HCT116 (cell line): ENCODE measurements around the gene TEAD1. TPM values are rescaled to one million over a fixed set of nuclear protein-coding genes. Genes with fewer than 3 reads are reported as not detected.

ENCODE experiments used
- ATAC-seq: fragments of 200-7000 bp; cut with Tn5 transposase; 2 replicates; pipeline ENCODE4 v1.9.1; 2020; ENCODE audit warnings: mild to moderate bottlenecking, moderate library complexity
- BruUV-seq: library from RNA; stranded (reverse); fragments of 400-500 nt; replicated peaks from 2 replicates; lab custom pipeline; 2021; lab: Mats Ljungman, UMichigan
- CTCF ChIA-PET: fragments of 300-600 bp; sonication (Branson Sonifier 250); formaldehyde crosslinking; loops from one replicate; lab custom pipeline; 2021; ENCODE audit warnings: antibody characterized with exemption; lab: Charles Lee
- POLR2A ChIA-PET: fragments of 300-600, 350-600 bp; sonication (Branson Sonifier 250); formaldehyde crosslinking; loops from one replicate; lab custom pipeline; 2021; ENCODE audit warnings: antibody characterized with exemption; lab: Charles Lee
- RAD21 ChIA-PET, 2 experiments: fragments of 300-600 bp; sonication (Branson Sonifier 250); formaldehyde crosslinking; loops; one replicate each; lab custom pipeline; 2023; ENCODE audit warnings: low total read pairs in 2 of 2; ENCODE audit not compliant: uncharacterized antibody in 2 of 2, unreplicated experiment in 2 of 2, low non-redundant PET in 1 of 2; lab: Charles Lee
- DNase-seq: peaks from one replicate; pipeline ENCODE4 v3.0.0-alpha.2; 2010; ENCODE audit warnings: low read depth, low spot score
- H2AFZ ChIP-seq: fragments of 200-600 bp; shearing (Covaris generic), sonication (generic); 2 replicates; pipeline ENCODE4 v1.6.1; 2017; ENCODE audit warnings: low read depth, mixed run types, mixed read lengths, antibody characterized with exemption, low read length; ENCODE audit not compliant: poor library complexity, severe bottlenecking
- H3K27ac ChIP-seq: 2 replicates; pipeline ENCODE4 v1.5.1; 2012; ENCODE audit warnings: low read depth, low read length
- H3K27me3 ChIP-seq: fragments of 200-600 bp; sonication (generic); 2 replicates; pipeline ENCODE4 v1.6.1; 2016; ENCODE audit warnings: mixed run types, low read length, mixed read lengths; ENCODE audit not compliant: insufficient read depth
- H3K36me3 ChIP-seq, 2 experiments: fragments of 200-500 bp in 1 of 2; fragments of 200-600 bp in 1 of 2; sonication (Bioruptor generic) in 1 of 2; sonication (generic) in 1 of 2; 2 replicates each; pipeline versions ENCODE4 v1.5.1 to v1.6.1; 2014 to 2016; ENCODE audit warnings: low read length in 2 of 2, inconsistent platforms in 1 of 2, mixed read lengths in 1 of 2, mixed run types in 1 of 2; ENCODE audit not compliant: insufficient read depth in 2 of 2, control insufficient read depth in 1 of 2
- H3K4me1 ChIP-seq, 2 experiments: fragments of 200-600 bp in 1 of 2; sonication (generic) in 1 of 2; 2 replicates each; pipeline versions ENCODE4 v1.5.1 to v1.6.1; 2012 to 2017; ENCODE audit warnings: low read length in 2 of 2, inconsistent platforms in 1 of 2, mild to moderate bottlenecking in 1 of 2, mixed read lengths in 1 of 2, mixed run types in 1 of 2, moderate library complexity in 1 of 2; ENCODE audit not compliant: insufficient read depth in 2 of 2, control insufficient read depth in 1 of 2
- H3K4me2 ChIP-seq: fragments of 200-600 bp; sonication (generic); 2 replicates; pipeline ENCODE4 v1.6.1; 2017; ENCODE audit warnings: mixed run types, low read length, mixed read lengths
- H3K4me3 ChIP-seq, 2 experiments: fragments of 200-600 bp in 1 of 2; sonication (generic) in 1 of 2; replicated peaks in 1 of 2; 2 replicates each; pipeline ENCODE4 v1.5.1; 2011 to 2016; ENCODE audit warnings: low read length in 2 of 2, control low read depth in 1 of 2, low read depth in 1 of 2, mild to moderate bottlenecking in 1 of 2, mixed read lengths in 1 of 2, mixed run types in 1 of 2
- H3K79me2 ChIP-seq: fragments of 200-600 bp; sonication (generic); 2 replicates; pipeline ENCODE4 v1.6.1; 2017; ENCODE audit warnings: mild to moderate bottlenecking, mixed run types, low read length, moderate library complexity, mixed read lengths; ENCODE audit not compliant: insufficient read depth
- H3K9ac ChIP-seq: fragments of 200-600 bp; sonication (generic); 2 replicates; pipeline ENCODE4 v1.6.1; 2016; ENCODE audit warnings: low read length, mixed read lengths
- H3K9me2 ChIP-seq: fragments of 200-600 bp; sonication (generic), shearing (Covaris generic); 2 replicates; pipeline ENCODE4 v1.6.1; 2017; ENCODE audit warnings: mixed run types, mild to moderate bottlenecking, moderate library complexity; ENCODE audit not compliant: insufficient read depth
- H3K9me3 ChIP-seq, 2 experiments: fragments of 200-500 bp in 1 of 2; fragments of 200-600 bp in 1 of 2; sonication (Bioruptor generic) in 1 of 2; sonication (generic) in 1 of 2; 2 replicates each; pipeline ENCODE4 v1.6.1; 2014 to 2017; ENCODE audit warnings: low read length in 2 of 2, mixed read lengths in 2 of 2, inconsistent platforms in 1 of 2, low read depth in 1 of 2, mild to moderate bottlenecking in 1 of 2, mixed run types in 1 of 2, moderate library complexity in 1 of 2; ENCODE audit not compliant: control insufficient read depth in 1 of 2, insufficient read depth in 1 of 2
- H4K20me1 ChIP-seq: fragments of 200-600 bp; sonication (generic), shearing (Covaris generic); 2 replicates; pipeline ENCODE4 v1.6.1; 2017; ENCODE audit warnings: mixed run types, mild to moderate bottlenecking, moderate library complexity; ENCODE audit not compliant: insufficient read depth
- ELF1 ChIP-seq: IDR thresholded peaks from 2 replicates; pipeline ENCODE4 v1.6.1; 2012; ENCODE audit warnings: low read depth, borderline replicate concordance
- EZH2phosphoT487 ChIP-seq: fragments of 200-600 bp; IDR thresholded peaks from 2 replicates; pipeline ENCODE4 v1.6.1; 2018; ENCODE audit warnings: antibody characterized with exemption, borderline replicate concordance
- POLR2A ChIP-seq: IDR thresholded peaks from 2 replicates; pipeline ENCODE4 v1.7.0; 2011; ENCODE audit warnings: borderline replicate concordance; ENCODE audit not compliant: insufficient read depth, insufficient read length; ENCODE audit errors: extremely low read depth
- RAD21 ChIP-seq: IDR thresholded peaks from 2 replicates; pipeline ENCODE4 v1.6.1; 2012; ENCODE audit warnings: low read depth, mild to moderate bottlenecking
- SRF ChIP-seq: IDR thresholded peaks from 2 replicates; pipeline ENCODE4 v1.6.1; 2012; ENCODE audit warnings: low read depth
- intact Hi-C: fragments of 100-400 bp; cut with micrococcal nuclease; formaldehyde crosslinking; loops from 2 replicates; pipeline ENCODE4 v1.10.0; 2022
- total RNA-seq: library from RNA; stranded (reverse); gene quantifications from one replicate; pipeline ENCODE4 v1.2.1, GENCODE V29; 2021; ENCODE audit not compliant: unreplicated experiment
- TF ChIP-seq, protein P1 (sequence below): IDR thresholded peaks from 2 replicates; pipeline ENCODE4 v1.6.1; 2012

TEAD1 gene
- total RNA-seq, 1 experiment from 2014 or later: 103 TPM

- Histone ChIP-seq H3K4me3 (no peak overlapping the region), H3K27ac (no peak overlapping the region), H3K9me2 (no peaks in the 10 kb centered on the region), H3K9ac (no peak overlapping the region), H3K36me3 (peaks cover 0 to 22% of the 10 kb centered on the region in 2 experiments; a peak in 2 of 4 replicates), H3K27me3 (no peaks in the 10 kb centered on the region), H3K4me1 (peaks cover 0 to 4% of the 10 kb centered on the region in 2 experiments; a peak in 1 of 4 replicates), H3K9me3 (no peaks in the 10 kb centered on the region), H3K4me2 (no peak overlapping the region), H2AFZ (no peak overlapping the region), H3K79me2 (no peaks in the 10 kb centered on the region), H4K20me1 (no peaks in the 10 kb centered on the region)
- no TSS peak for BruUV-seq
- ChIA-PET POLR2A (no interaction called here), CTCF (interaction anchor here (1.2 to 2.3 kb wide), 3 partner anchors 9 to 609 kb away, joined by 3 to 9 read pairs (median 4); no protein-coding TSS in a partner anchor), RAD21 (no interaction called here)
- ATAC-seq (no peak), DNase-seq (no peak)
- no peak for TF ChIP-seq ELF1
- TF ChIP-seq POLR2A: no peak
- TF ChIP-seq EZH2phosphoT487: no peak
- no peak for TF ChIP-seq RAD21
- intact Hi-C loops: no loop called here
Observed at GRCh38 chr11:12897867-12898266, 223.6 kb downstream of the TEAD1 start.

GRCh38 chr11:12900496-12900895 is 226.3 kb downstream of the TEAD1 start:
- Histone ChIP-seq H3K4me3 (no peak overlapping the region), H3K36me3 (peaks cover 2 to 24% of the 10 kb centered on the region in 2 experiments; a peak in 2 of 4 replicates), H3K9me3 (no peaks in the 10 kb centered on the region), H3K9ac (no peak overlapping the region), H3K27me3 (no peaks in the 10 kb centered on the region), H3K27ac (no peak overlapping the region), H3K79me2 (no peaks in the 10 kb centered on the region), H3K9me2 (no peaks in the 10 kb centered on the region), H3K4me1 (peaks cover 0 to 4% of the 10 kb centered on the region in 2 experiments; a peak in 1 of 4 replicates), H2AFZ (no peak overlapping the region), H3K4me2 (no peak overlapping the region), H4K20me1 (no peaks in the 10 kb centered on the region)
- intact Hi-C loops: no loop called here
- no peak for ATAC-seq
- no TSS peak for BruUV-seq
- ChIA-PET RAD21 (no interaction called here), CTCF (interaction anchor here (2.3 kb wide), 2 partner anchors 11 to 569 kb away, joined by 6 to 9 read pairs; no protein-coding TSS in a partner anchor), POLR2A (no interaction called here)
- TF ChIP-seq POLR2A (no peak), SRF (no peak)
- TF ChIP-seq, protein P1, sequence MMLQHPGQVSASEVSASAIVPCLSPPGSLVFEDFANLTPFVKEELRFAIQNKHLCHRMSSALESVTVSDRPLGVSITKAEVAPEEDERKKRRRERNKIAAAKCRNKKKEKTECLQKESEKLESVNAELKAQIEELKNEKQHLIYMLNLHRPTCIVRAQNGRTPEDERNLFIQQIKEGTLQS: no peak
- DNase-seq: no peak
